Measurements from ENCODE around the gene ENTPD6. TPM values are rescaled to one million over a fixed set of nuclear protein-coding genes. Genes with fewer than 3 reads are reported as not detected.

Gene ENTPD6
- total and polyA plus RNA-seq, 2 donors (not counting 1 experiment from before 2014, with no cell fraction given) = 64.4 to 79.8 TPM

DNA sequence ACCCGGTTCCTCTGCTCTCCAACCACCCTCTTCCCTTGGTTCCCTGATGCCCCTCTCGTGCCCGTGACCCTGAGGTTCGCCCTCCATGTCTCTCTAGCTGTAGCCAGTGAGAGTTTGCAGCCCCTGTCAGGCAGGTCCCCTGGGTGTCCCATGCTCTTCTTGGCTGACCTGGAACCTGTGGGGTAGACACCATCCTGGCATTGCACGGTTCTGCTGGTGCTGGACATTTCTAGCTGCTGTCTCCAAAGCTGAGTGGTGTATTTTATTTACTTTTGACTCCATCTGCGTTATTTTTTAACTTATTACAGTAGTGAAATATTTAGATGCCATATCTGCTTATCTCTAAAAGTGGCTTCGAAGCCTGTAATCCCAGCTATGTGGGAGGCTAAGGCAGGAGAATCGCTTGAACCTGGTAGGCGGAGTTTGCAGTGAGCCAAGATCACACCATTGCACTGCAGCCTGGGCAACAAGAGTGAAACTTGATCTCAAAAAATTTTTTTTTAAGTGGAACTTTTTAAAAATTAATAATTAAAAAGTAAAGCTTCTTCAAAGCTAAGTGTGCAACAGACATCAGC, 12.5 kb downstream of the ENTPD6 start:
- 96% methylated on average over 6 of the region's 9 CpGs for WGBS (ENCODE audit: insufficient coverage)
- H3K4me1 ChIP-seq (ENCODE audit: control insufficient read depth in 2 of 2, insufficient read depth in 2 of 2, low read length in 2 of 2) = peaks cover 15 to 17% of the 10 kb centered on the region in 2 donors
- CTCF ChIA-PET = interaction anchor here (1.0 kb wide), 1 partner anchor 32 kb away, joined by 3 read pairs; no protein-coding TSS in a partner anchor
- no peak overlapping the region for H3K4me3 Mint-ChIP-seq
- H3K27me3 Mint-ChIP-seq = no peaks in the 10 kb centered on the region
- ATAC-seq (ENCODE audit: low read depth) = no peak
- H3K36me3 ChIP-seq (replicated peaks in 1 of 2; ENCODE audit: control extremely low read depth in 1 of 2, control insufficient read depth in 1 of 2, extremely low read depth in 1 of 2, insufficient read depth in 2 of 2, low read length in 1 of 2) = peaks cover 0 to 11% of the 10 kb centered on the region in 2 experiments
- POLR2A ChIA-PET = no interaction called here
- no peaks in the 10 kb centered on the region for H3K9me3 Mint-ChIP-seq (ENCODE audit: insufficient read depth)
- peaks cover 18% of the 10 kb centered on the region for H4K20me1 ChIP-seq (ENCODE audit: control insufficient read depth, insufficient read depth, low read length, poor library complexity, severe bottlenecking)
- intact Hi-C loops (cut with micrococcal nuclease) = no loop called here
- H3K27me3 ChIP-seq (replicated peaks in 1 of 4; ENCODE audit: control extremely low read depth in 1 of 4, control insufficient read depth in 3 of 4, insufficient read depth in 4 of 4, low read length in 3 of 4) = no peaks in the 10 kb centered on the region
- no peak overlapping the region for H3K4me2 ChIP-seq (replicated peaks; ENCODE audit: low read depth, low read length, poor library complexity, severe bottlenecking)
- no peak overlapping the region for H3K27ac ChIP-seq (ENCODE audit: low read length in 2 of 2)
- H3K27ac Mint-ChIP-seq = no peak overlapping the region
- peaks cover 30% of the 10 kb centered on the region for H3K79me2 ChIP-seq (ENCODE audit: control insufficient read depth, insufficient read depth, low read length)
- no peak overlapping the region for H3K4me3 ChIP-seq (ENCODE audit: control extremely low read depth in 1 of 5, extremely low read depth in 1 of 5, insufficient read depth in 1 of 5, low read depth in 2 of 5, low read length in 4 of 5)
- H3K9me3 ChIP-seq (ENCODE audit: control extremely low read depth in 1 of 3, control insufficient read depth in 2 of 3, insufficient read depth in 1 of 3, low read length in 2 of 3) = no peaks in the 10 kb centered on the region
- no peak overlapping the region for H2AFZ ChIP-seq (ENCODE audit: insufficient read depth, low read depth, low read length, poor library complexity, severe bottlenecking)
- no peak for DNase-seq
- TF ChIP-seq, protein P1, sequence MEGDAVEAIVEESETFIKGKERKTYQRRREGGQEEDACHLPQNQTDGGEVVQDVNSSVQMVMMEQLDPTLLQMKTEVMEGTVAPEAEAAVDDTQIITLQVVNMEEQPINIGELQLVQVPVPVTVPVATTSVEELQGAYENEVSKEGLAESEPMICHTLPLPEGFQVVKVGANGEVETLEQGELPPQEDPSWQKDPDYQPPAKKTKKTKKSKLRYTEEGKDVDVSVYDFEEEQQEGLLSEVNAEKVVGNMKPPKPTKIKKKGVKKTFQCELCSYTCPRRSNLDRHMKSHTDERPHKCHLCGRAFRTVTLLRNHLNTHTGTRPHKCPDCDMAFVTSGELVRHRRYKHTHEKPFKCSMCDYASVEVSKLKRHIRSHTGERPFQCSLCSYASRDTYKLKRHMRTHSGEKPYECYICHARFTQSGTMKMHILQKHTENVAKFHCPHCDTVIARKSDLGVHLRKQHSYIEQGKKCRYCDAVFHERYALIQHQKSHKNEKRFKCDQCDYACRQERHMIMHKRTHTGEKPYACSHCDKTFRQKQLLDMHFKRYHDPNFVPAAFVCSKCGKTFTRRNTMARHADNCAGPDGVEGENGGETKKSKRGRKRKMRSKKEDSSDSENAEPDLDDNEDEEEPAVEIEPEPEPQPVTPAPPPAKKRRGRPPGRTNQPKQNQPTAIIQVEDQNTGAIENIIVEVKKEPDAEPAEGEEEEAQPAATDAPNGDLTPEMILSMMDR (IDR thresholded peaks at IDR 0.05) = no peak
- no peak for TF ChIP-seq EZH2 (IDR thresholded peaks at IDR 0.05; ENCODE audit: borderline replicate concordance, insufficient read depth, low read depth, low read length, poor library complexity, severe bottlenecking)
- H3K9ac ChIP-seq (ENCODE audit: low read length) = no peak overlapping the region
- H3K4me1 Mint-ChIP-seq = peaks cover 21% of the 10 kb centered on the region

DNA sequence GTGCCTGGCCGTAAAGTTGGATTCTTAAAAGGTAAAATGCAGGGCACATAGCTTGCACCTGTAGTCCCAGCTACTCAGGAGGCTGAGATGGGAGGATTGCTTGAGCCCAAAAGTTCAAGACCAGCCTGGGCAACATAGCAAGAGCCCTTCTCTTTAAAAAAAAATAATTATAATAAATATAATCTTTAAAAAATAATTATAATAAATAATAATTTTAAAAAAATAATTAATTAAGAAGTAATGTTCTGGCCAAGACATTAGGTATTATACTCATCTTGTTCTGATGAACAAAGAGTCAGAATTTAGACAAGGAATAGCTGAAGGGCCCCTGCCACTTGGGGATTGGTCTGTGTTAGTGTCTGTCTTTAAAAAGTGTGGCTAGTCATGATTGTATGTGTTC, 13.9 kb downstream of the ENTPD6 start:
- no peak overlapping the region for H3K4me3 ChIP-seq (ENCODE audit: control extremely low read depth in 1 of 5, extremely low read depth in 1 of 5, insufficient read depth in 1 of 5, low read depth in 2 of 5, low read length in 4 of 5)
- no peak overlapping the region for H3K4me3 Mint-ChIP-seq
- H2AFZ ChIP-seq (ENCODE audit: insufficient read depth, low read depth, low read length, poor library complexity, severe bottlenecking) = no peak overlapping the region
- WGBS (ENCODE audit: insufficient coverage) = 100% methylated on average over 1 of the region's 1 CpG
- H3K27me3 ChIP-seq (replicated peaks in 1 of 4; ENCODE audit: control extremely low read depth in 1 of 4, control insufficient read depth in 3 of 4, insufficient read depth in 4 of 4, low read length in 3 of 4) = no peaks in the 10 kb centered on the region
- H3K4me1 ChIP-seq (ENCODE audit: control insufficient read depth in 2 of 2, insufficient read depth in 2 of 2, low read length in 2 of 2) = peaks cover 5 to 6% of the 10 kb centered on the region in 2 donors
- ChIA-PET CTCF (no interaction called here), POLR2A (no interaction called here)
- no peak for TF ChIP-seq EZH2 (IDR thresholded peaks at IDR 0.05; ENCODE audit: borderline replicate concordance, insufficient read depth, low read depth, low read length, poor library complexity, severe bottlenecking)
- TF ChIP-seq, protein P1 (IDR thresholded peaks at IDR 0.05) = no peak
- no peak overlapping the region for H3K27ac Mint-ChIP-seq
- DNase-seq (no peak), ATAC-seq (ENCODE audit: low read depth) (no peak)
- no peaks in the 10 kb centered on the region for H3K9me3 ChIP-seq (ENCODE audit: control extremely low read depth in 1 of 3, control insufficient read depth in 2 of 3, insufficient read depth in 1 of 3, low read length in 2 of 3)
- H3K27me3 Mint-ChIP-seq = no peaks in the 10 kb centered on the region
- intact Hi-C loops (cut with micrococcal nuclease) = no loop called here
- H3K9me3 Mint-ChIP-seq (ENCODE audit: insufficient read depth) = no peaks in the 10 kb centered on the region
- H3K27ac ChIP-seq (ENCODE audit: low read length in 2 of 2) = no peak overlapping the region
- H3K4me2 ChIP-seq (replicated peaks; ENCODE audit: low read depth, low read length, poor library complexity, severe bottlenecking) = no peak overlapping the region
- peaks cover 8% of the 10 kb centered on the region for H3K4me1 Mint-ChIP-seq
- peaks cover 30% of the 10 kb centered on the region for H3K79me2 ChIP-seq (ENCODE audit: control insufficient read depth, insufficient read depth, low read length)
- no peak overlapping the region for H3K9ac ChIP-seq (ENCODE audit: low read length)
- peaks cover 17% of the 10 kb centered on the region for H4K20me1 ChIP-seq (ENCODE audit: control insufficient read depth, insufficient read depth, low read length, poor library complexity, severe bottlenecking)
- H3K36me3 ChIP-seq (replicated peaks in 1 of 2; ENCODE audit: control extremely low read depth in 1 of 2, control insufficient read depth in 1 of 2, extremely low read depth in 1 of 2, insufficient read depth in 2 of 2, low read length in 1 of 2) = peaks cover 0 to 14% of the 10 kb centered on the region in 2 experiments

All from B cell (primary cell).